CD4-positive, alpha-beta T cell (primary cell): ENCODE measurements around the gene C12orf60. TPM values are rescaled to one million over a fixed set of nuclear protein-coding genes. Genes with fewer than 3 reads are reported as not detected.

Experiments
- ATAC-seq: fragments of 200-7000 bp; cut with Tn5 transposase; one replicate; pipeline ENCODE4 v1.10.0; 2022; ENCODE audit warnings: mild to moderate bottlenecking; ENCODE audit not compliant: poor library complexity
- CTCF ChIA-PET: fragments of 350-600 bp; sonication (Branson Sonifier 250); formaldehyde crosslinking; loops from one replicate; lab custom pipeline; 2021; ENCODE audit warnings: antibody characterized with exemption, inconsistent platforms; lab: Charles Lee
- POLR2A ChIA-PET: fragments of 350-600 bp; sonication (Branson Sonifier 250); formaldehyde crosslinking; loops from one replicate; lab custom pipeline; 2021; ENCODE audit warnings: antibody characterized with exemption, inconsistent platforms; lab: Charles Lee
- DNase-seq, 14 experiments: peaks; one replicate each; pipeline ENCODE4 v3.0.0-alpha.2; 2013 to 2020; ENCODE audit warnings: mixed read lengths in 2 of 14
- H3K27ac ChIP-seq, 2 donors: one replicate each; pipeline versions ENCODE4 v1.5.1 to v1.7.0; 2013; ENCODE audit warnings: low read length in 2 of 2, low read depth in 1 of 2, mild to moderate bottlenecking in 1 of 2
- H3K27me3 ChIP-seq, 2 experiments: 1 replicate in 1 of 2; 2 replicates in 1 of 2; pipeline versions ENCODE4 v1.6.1 to v1.7.0; 2013; ENCODE audit warnings: low read length in 2 of 2, control low read depth in 1 of 2, mild to moderate bottlenecking in 1 of 2, moderate library complexity in 1 of 2; ENCODE audit not compliant: insufficient read depth in 2 of 2, control insufficient read depth in 1 of 2
- H3K36me3 ChIP-seq: one replicate; pipeline ENCODE4 v1.6.1; 2013; ENCODE audit warnings: low read length, control low read depth; ENCODE audit not compliant: insufficient read depth
- H3K4me1 ChIP-seq: one replicate; pipeline ENCODE4 v1.6.1; 2013; ENCODE audit warnings: low read length, control low read depth; ENCODE audit not compliant: insufficient read depth
- H3K4me3 ChIP-seq: one replicate; pipeline ENCODE4 v1.5.1; 2013; ENCODE audit warnings: mild to moderate bottlenecking, low read length, moderate library complexity
- H3K9me3 ChIP-seq, 2 experiments: 1 replicate in 1 of 2; 2 replicates in 1 of 2; pipeline versions ENCODE4 v1.6.1 to v1.7.0; 2013; ENCODE audit warnings: low read length in 2 of 2, mild to moderate bottlenecking in 2 of 2, control low read depth in 1 of 2, moderate library complexity in 1 of 2; ENCODE audit not compliant: control insufficient read depth in 1 of 2, insufficient read depth in 1 of 2
- H3K27ac Mint-ChIP-seq: one replicate; pipeline ENCODE4 v1.8.0; 2020; ENCODE audit warnings: mixed read lengths
- H3K27me3 Mint-ChIP-seq: one replicate; pipeline ENCODE4 v1.8.0; 2021; ENCODE audit warnings: mixed read lengths
- H3K36me3 Mint-ChIP-seq: one replicate; pipeline ENCODE4 v1.8.0; 2021; ENCODE audit warnings: low read depth, mixed read lengths
- H3K4me1 Mint-ChIP-seq: one replicate; pipeline ENCODE4 v1.8.0; 2021; ENCODE audit warnings: low read depth, mixed read lengths
- H3K4me3 Mint-ChIP-seq: one replicate; pipeline ENCODE4 v1.8.0; 2020; ENCODE audit warnings: mild to moderate bottlenecking, mixed read lengths
- H3K9me3 Mint-ChIP-seq: one replicate; pipeline ENCODE4 v1.8.0; 2020; ENCODE audit warnings: mixed read lengths
- CTCF ChIP-seq: fragments of 200-600 bp; IDR thresholded peaks from one replicate; pipeline ENCODE4 v1.8.0; 2022; ENCODE audit warnings: antibody characterized with exemption, mild to moderate bottlenecking
- intact Hi-C, 2 experiments: fragments of 100-400 bp; cut with DNase I in 1 of 2; cut with micrococcal nuclease in 1 of 2; formaldehyde crosslinking; loops; one replicate each; pipeline versions ENCODE4 v1.15.1 to v1.9.0; 2023 to 2025; cut with DNase I, micrococcal nuclease
- total RNA-seq, 174 experiments: library from RNA in 2 of 174; stranded (reverse) in 2 of 174; gene quantifications; one replicate each; pipeline ENCODE4 v1.2.3 and lab custom pipeline; 2021 to 2026

Gene C12orf60
- total RNA-seq, 2 experiments from 2014 or later: 0.11 to 0.22 TPM

GRCh38 chr12:14810167-14810952 is 6.9 kb downstream of the C12orf60 start:
- CTCF ChIA-PET: interaction anchor here (1.1 to 1.4 kb wide), 3 partner anchors 21 to 185 kb away, joined by 3 to 4 read pairs (median 3); no protein-coding TSS in a partner anchor

GRCh38 chr12:14810953-14811483 is 7.5 kb downstream of the C12orf60 start:
- Mint-ChIP-seq H3K9me3 (no peaks in the 10 kb centered on the region), H3K36me3 (no peaks in the 10 kb centered on the region), H3K4me3 (no peak overlapping the region), H3K27me3 (no peaks in the 10 kb centered on the region), H3K4me1 (peaks cover 16% of the 10 kb centered on the region), H3K27ac (no peak overlapping the region)
- no peaks in the 10 kb centered on the region for H3K27me3 ChIP-seq
- CTCF ChIA-PET: interaction anchor here (1.1 to 1.4 kb wide), 2 partner anchors 22 to 35 kb away, joined by 3 read pairs; no protein-coding TSS in a partner anchor
- DNase-seq: peak in 3 of 14 experiments; percentile 14 to 27 (median 16)
- no peaks in the 10 kb centered on the region for H3K36me3 ChIP-seq
- TF ChIP-seq CTCF: no peak
- intact Hi-C loops: no loop called here
- ATAC-seq: no peak
- no peak overlapping the region for H3K27ac ChIP-seq
- POLR2A ChIA-PET: interaction anchor here (0.8 kb wide), 1 partner anchor 41 kb away, joined by 4 read pairs; a partner anchor contains a TSS
- no peaks in the 10 kb centered on the region for H3K9me3 ChIP-seq
- no peaks in the 10 kb centered on the region for H3K4me1 ChIP-seq
- H3K4me3 ChIP-seq: no peak overlapping the region

More at GRCh38 chr12:14810167-14810952, 6.9 kb downstream of the C12orf60 start:
- Histone ChIP-seq H3K36me3 (no peaks in the 10 kb centered on the region), H3K4me3 (no peak overlapping the region), H3K27me3 (no peaks in the 10 kb centered on the region), H3K27ac (no peak overlapping the region), H3K9me3 (no peaks in the 10 kb centered on the region), H3K4me1 (no peaks in the 10 kb centered on the region)
- TF ChIP-seq CTCF: no peak
- Mint-ChIP-seq H3K9me3 (no peaks in the 10 kb centered on the region), H3K27me3 (no peaks in the 10 kb centered on the region), H3K4me3 (no peak overlapping the region), H3K4me1 (peaks cover 16% of the 10 kb centered on the region), H3K36me3 (no peaks in the 10 kb centered on the region), H3K27ac (no peak overlapping the region)
- intact Hi-C loops: no loop called here
- ATAC-seq (no peak), DNase-seq (no peak)
- POLR2A ChIA-PET: interaction anchor here (0.8 kb wide), 1 partner anchor 40 kb away, joined by 4 read pairs; a partner anchor contains a TSS

GRCh38 chr12:14811486-14811885 is 8.0 kb downstream of the C12orf60 start:
- Histone ChIP-seq H3K4me3 (no peak overlapping the region), H3K27ac (no peak overlapping the region), H3K4me1 (no peaks in the 10 kb centered on the region), H3K9me3 (no peaks in the 10 kb centered on the region), H3K27me3 (no peaks in the 10 kb centered on the region), H3K36me3 (no peaks in the 10 kb centered on the region)
- H3K27ac Mint-ChIP-seq: no peak overlapping the region
- H3K4me1 Mint-ChIP-seq: peaks cover 16% of the 10 kb centered on the region
- H3K4me3 Mint-ChIP-seq: no peak overlapping the region
- ChIA-PET CTCF (no interaction called here), POLR2A (no interaction called here)
- no peaks in the 10 kb centered on the region for H3K9me3 Mint-ChIP-seq
- intact Hi-C loops: no loop called here
- no peaks in the 10 kb centered on the region for H3K27me3 Mint-ChIP-seq
- TF ChIP-seq CTCF: no peak
- no peak for DNase-seq
- H3K36me3 Mint-ChIP-seq: no peaks in the 10 kb centered on the region
- no peak for ATAC-seq
